Measurements from ENCODE around the gene KIF21B.

KIF21B gene, protein sequence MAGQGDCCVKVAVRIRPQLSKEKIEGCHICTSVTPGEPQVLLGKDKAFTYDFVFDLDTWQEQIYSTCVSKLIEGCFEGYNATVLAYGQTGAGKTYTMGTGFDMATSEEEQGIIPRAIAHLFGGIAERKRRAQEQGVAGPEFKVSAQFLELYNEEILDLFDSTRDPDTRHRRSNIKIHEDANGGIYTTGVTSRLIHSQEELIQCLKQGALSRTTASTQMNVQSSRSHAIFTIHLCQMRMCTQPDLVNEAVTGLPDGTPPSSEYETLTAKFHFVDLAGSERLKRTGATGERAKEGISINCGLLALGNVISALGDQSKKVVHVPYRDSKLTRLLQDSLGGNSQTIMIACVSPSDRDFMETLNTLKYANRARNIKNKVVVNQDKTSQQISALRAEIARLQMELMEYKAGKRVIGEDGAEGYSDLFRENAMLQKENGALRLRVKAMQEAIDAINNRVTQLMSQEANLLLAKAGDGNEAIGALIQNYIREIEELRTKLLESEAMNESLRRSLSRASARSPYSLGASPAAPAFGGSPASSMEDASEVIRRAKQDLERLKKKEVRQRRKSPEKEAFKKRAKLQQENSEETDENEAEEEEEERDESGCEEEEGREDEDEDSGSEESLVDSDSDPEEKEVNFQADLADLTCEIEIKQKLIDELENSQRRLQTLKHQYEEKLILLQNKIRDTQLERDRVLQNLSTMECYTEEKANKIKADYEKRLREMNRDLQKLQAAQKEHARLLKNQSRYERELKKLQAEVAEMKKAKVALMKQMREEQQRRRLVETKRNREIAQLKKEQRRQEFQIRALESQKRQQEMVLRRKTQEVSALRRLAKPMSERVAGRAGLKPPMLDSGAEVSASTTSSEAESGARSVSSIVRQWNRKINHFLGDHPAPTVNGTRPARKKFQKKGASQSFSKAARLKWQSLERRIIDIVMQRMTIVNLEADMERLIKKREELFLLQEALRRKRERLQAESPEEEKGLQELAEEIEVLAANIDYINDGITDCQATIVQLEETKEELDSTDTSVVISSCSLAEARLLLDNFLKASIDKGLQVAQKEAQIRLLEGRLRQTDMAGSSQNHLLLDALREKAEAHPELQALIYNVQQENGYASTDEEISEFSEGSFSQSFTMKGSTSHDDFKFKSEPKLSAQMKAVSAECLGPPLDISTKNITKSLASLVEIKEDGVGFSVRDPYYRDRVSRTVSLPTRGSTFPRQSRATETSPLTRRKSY (N-terminal part only)

GRCh38 chr1:201023517-201023902, at the start of gene KIF21B:
TSS of gene KIF21B (minus strand) at chr1:201023714. CDS start at chr1:201023383, 331 bp downstream.
- in situ Hi-C loops (cut with MboI; ENCODE audit: low sequenced_read_pairs), result no loop called here

- in situ Hi-C loops (cut with MboI; ENCODE audit: low sequenced_read_pairs), result no loop called here
Measured at GRCh38 chr1:201072922-201073321, 49.4 kb upstream of the KIF21B start.

DNA sequence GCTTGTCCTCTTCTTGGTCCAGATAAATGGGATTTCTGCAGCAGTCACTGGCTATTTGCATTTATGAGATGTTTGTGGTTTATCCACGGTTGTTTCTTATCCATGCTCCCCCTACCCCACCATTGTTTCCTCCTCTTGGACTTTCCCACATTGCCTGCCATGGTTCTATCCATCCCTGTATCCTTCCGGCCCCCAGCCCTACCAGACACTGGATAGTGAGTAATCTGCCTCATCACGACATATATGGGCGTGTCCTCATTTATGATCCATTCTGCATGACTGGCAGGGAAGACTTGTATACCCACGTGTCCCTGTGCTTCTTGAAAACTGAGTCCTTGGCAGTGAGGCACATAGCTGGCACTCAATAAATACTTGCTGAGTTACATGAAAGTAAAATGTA, 48.6 kb upstream of the KIF21B start:
- in situ Hi-C loops (cut with MboI; ENCODE audit: low sequenced_read_pairs), result no loop called here

GRCh38 chr1:201069636-201070035, 46.1 kb upstream of the KIF21B start:
- in situ Hi-C loops (cut with MboI; ENCODE audit: low sequenced_read_pairs), result no loop called here

DNA sequence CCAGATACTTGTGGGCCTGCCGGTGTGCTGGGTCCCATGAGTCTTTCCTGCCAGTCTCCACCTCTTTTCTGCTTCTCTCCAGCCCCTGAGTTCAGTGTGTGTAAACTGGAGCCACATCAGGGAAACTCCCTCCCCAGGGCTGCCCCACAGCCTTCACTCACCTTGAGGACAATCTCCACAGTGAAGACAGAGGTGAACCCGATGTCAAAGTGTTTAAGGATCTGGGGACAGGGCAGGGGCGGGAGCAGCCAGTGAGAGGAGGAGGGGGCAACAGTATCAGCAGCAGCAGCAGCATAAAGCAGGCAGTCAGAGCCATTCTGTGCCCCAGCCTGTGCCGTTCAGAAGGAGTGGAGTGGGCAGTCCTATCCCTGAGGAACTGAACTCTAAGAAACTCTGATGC, 45.5 kb upstream of the KIF21B start:
- in situ Hi-C loops (cut with MboI; ENCODE audit: low sequenced_read_pairs), result no loop called here

GRCh38 chr1:201066986-201067385, 43.5 kb upstream of the KIF21B start:
- in situ Hi-C loops (cut with MboI; ENCODE audit: low sequenced_read_pairs), result no loop called here

- in situ Hi-C loops (cut with MboI; ENCODE audit: low sequenced_read_pairs), result no loop called here
Measured at GRCh38 chr1:201065686-201066085, 42.2 kb upstream of the KIF21B start.

DNA sequence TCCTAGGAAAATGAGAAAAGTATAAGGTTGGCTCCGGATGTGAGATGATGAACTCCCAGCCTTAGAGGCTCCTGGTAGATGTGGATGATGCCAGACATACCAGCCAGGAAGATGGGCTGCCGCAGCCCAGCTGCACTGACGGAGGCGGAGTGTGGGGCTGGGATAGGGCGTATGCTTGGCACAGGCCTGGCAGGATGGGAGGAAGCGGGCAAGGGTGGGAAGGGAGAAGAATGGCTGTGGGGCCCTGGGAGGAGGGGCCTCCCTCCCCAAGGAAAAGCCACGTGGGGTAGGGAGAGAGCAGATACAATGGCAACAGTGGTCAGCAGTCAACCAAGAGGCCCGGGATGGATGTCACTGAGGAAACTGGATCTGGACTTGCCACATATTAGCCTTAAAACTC, 41.3 kb upstream of the KIF21B start:
- in situ Hi-C loops (cut with MboI; ENCODE audit: low sequenced_read_pairs), result no loop called here

GRCh38 chr1:201063145-201063544, 39.6 kb upstream of the KIF21B start:
- in situ Hi-C loops (cut with MboI; ENCODE audit: low sequenced_read_pairs), result no loop called here

GRCh38 chr1:201062511-201063091, 39.1 kb upstream of the KIF21B start:
- in situ Hi-C loops (cut with MboI; ENCODE audit: low sequenced_read_pairs), result no loop called here

- in situ Hi-C loops (cut with MboI; ENCODE audit: low sequenced_read_pairs), result no loop called here
Measured at GRCh38 chr1:201061886-201062285, 38.4 kb upstream of the KIF21B start.

- in situ Hi-C loops (cut with MboI; ENCODE audit: low sequenced_read_pairs), result no loop called here
Measured at GRCh38 chr1:201061049-201061448, 37.5 kb upstream of the KIF21B start.

DNA sequence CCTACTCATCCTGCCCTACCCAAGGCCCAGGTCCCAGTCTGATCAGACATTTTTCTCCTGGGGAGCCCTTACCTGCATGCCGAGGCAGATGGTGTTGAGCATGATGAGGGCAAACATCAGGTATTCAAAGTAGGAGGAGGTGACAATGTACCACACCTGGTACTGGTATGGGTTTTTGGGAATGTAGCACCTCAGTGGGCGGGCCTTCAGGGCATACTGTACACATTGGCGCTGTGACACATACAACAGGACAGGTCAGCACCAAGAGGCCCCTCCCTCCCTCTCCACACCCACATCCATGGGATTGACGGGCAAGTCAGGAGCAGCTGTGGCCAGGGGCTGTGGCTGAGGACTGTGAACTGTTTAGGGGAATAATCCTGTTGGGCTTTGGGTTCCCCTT, 37.1 kb upstream of the KIF21B start:
- in situ Hi-C loops (cut with MboI; ENCODE audit: low sequenced_read_pairs), result no loop called here

DNA sequence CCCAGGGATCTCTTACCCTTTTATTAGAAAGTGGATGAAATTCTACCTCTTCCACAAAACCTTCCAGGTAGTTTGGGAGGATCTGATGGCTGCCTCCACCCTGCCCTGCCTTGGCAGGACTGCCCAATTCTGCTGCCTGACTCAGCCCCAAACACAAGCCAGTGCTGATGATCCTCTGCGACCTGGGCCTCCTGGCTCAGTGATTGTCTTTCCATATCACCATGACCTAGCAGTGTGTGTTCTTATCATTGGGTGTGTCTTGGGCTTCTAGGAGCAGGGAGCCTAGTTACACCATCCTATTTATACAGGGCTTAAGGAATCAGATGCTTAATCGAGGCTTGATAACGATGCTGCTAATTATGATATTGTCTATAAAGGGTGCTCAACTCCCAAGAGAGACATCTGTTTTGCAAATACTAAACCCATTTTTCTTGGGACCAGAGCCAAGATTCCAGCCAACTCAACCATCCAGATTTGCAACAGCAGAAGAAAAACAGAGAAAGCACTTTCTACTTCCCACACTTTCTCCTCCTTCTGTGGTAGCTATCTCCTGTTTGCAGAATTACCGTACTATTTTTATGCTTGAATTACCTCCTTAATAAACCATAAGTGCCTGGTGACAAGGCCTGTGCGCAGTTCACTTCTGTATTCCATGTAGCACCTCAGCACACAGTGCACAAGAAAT, 36.5 kb upstream of the KIF21B start:
- in situ Hi-C loops (cut with MboI; ENCODE audit: low sequenced_read_pairs), result no loop called here

DNA sequence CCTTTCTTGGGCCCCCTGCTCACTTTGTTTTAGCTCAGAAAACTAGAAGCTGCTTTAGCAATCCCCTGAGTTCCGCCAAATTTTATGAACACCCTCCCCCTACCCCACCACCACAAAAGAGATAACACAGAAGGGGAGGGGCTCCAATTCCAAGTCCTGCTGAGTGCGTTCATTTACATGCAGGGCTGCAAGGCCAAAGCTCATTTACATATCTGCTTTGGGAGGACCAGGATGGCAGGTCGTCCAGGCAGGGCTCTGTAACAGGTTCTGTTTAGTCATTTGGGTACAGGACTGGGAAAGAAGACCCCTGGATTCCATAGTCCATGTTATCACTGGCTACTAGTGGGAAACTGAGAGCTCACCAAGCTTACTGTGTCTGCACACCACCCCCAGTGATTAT, 35.9 kb upstream of the KIF21B start:
- in situ Hi-C loops (cut with MboI; ENCODE audit: low sequenced_read_pairs), result no loop called here

GRCh38 chr1:201054091-201054543, 30.6 kb upstream of the KIF21B start:
- in situ Hi-C loops (cut with MboI; ENCODE audit: low sequenced_read_pairs), result no loop called here

DNA sequence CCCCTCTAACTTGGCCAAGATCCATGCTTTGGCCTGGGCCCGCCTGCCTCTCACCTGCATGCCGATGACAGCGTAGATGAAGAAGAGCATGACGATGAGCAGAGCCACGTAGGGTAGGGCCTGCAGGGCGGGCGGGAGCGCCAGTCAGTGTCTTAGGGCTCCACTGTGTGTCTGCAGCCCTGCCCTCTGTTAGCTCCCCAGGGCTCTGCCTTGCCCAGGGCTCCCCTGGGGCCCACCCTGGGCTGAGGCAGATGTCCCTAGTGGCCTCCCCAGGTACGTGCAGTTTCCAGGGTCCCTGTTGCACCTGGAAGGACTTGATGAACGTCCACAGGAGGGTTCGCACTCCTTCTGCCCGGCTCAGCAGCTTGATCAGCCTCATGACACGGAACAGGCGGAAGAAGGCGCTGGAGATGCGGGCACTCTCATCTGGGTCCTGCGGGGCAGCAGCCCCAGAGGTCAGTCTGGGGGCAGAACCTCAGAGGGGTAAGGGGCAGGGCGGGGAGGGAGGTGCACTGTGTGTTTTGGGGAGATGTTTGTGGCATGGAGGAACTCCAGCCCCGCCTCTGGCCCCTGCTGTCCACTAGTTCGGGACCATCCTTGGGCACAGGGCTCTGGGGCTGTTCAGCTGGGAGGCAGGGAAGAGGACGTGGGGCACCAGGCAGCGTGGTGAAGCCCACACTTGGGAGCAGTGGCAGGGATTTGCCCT, 29.8 kb upstream of the KIF21B start:
- in situ Hi-C loops (cut with MboI; ENCODE audit: low sequenced_read_pairs), result no loop called here

- in situ Hi-C loops (cut with MboI; ENCODE audit: low sequenced_read_pairs), result no loop called here
Measured at GRCh38 chr1:201051399-201051798, 27.9 kb upstream of the KIF21B start.

DNA sequence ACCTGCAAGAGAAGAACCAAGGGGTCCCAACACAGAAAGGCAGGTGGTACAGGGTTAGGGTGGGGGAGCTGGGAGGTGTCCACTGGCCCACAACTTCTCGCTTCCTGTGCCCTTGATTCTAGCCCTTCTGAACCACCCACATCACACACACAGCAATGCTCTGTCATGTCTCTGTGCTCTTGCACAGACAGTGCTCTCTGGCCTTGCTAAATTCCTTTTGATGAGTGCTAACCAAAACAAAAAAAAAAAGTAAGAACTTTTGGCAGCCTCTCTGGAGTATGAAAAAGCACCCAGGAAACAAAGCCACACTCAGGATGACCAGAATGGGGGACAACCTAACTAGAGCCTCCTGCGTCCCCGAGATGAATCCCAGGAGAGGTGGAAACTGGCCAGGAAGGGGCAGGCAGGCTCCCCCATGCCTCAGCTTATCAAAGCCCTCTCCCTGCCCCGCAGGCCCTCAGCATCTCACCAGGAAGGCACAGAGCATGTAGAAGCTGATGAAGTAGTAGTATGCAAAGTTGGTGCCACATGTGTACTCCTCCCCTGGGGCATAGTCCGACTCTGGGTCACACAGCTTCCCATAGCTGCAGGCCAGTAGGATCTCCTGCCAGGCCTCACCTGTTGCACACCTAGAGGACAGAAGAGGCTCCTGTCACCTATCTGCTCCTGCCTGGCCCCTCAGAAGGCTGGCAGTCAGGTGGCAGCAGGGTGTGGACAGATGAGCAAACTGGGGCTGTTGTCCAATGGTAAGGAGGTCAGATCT, 27.2 kb upstream of the KIF21B start:
- in situ Hi-C loops (cut with MboI; ENCODE audit: low sequenced_read_pairs), result no loop called here
